Stimulated activated CD8-positive, alpha-beta memory T cell treated with anti-CD3 and anti-CD28 coated beads, Interleukin-15, amount 100 ng/mL, for 4 hours (primary cell): ENCODE measurements around the gene APEX1.

Experiments used
- DNase-seq, 2 donors: peaks; one replicate each; pipeline ENCODE4 v3.0.0-alpha.2; 2020; ENCODE audit warnings: low read depth in 2 of 2

The APEX1 gene

GRCh38 chr14:20454516-20455354 lies at the start of gene APEX1, which contains the start of gene OSGEP:
APEX1 (plus strand) TSS chr14:20455226; CDS start chr14:20455646, 420 bp downstream.
OSGEP (minus strand) TSS chr14:20454812; CDS start chr14:20454683, 129 bp downstream.
- peak; percentile 93 to 98 for DNase-seq

GRCh38 chr14:20409226-20409625 lies 45.8 kb upstream of the APEX1 start:
- no peak for DNase-seq

- no peak for DNase-seq
These were observed 42.6 kb upstream of the APEX1 start for GRCh38 chr14:20412411-20412810.

- peak; percentile 37 to 46 for DNase-seq
These were observed 41.9 kb upstream of the APEX1 start, which contains the start of gene TEP1 for GRCh38 chr14:20412876-20413743. TEP1 (minus strand) TSS chr14:20413501; CDS start chr14:20408439, 5,062 bp downstream.

- no peak for DNase-seq
These were observed 41.3 kb upstream of the APEX1 start for GRCh38 chr14:20413744-20414082.

GRCh38 chr14:20415782-20416206 lies 39.2 kb upstream of the APEX1 start:
- no peak for DNase-seq

GRCh38 chr14:20416223-20416622 lies 38.8 kb upstream of the APEX1 start:
- DNase-seq = no peak

- DNase-seq = no peak
These were observed 37.5 kb upstream of the APEX1 start for GRCh38 chr14:20417250-20418186.

GRCh38 chr14:20418501-20418909 lies 36.5 kb upstream of the APEX1 start:
- no peak for DNase-seq

- no peak for DNase-seq
These were observed 35.6 kb upstream of the APEX1 start for GRCh38 chr14:20419419-20419818.

- no peak for DNase-seq
These were observed 33.8 kb upstream of the APEX1 start for GRCh38 chr14:20421267-20421666.

- no peak for DNase-seq
These were observed 32.1 kb upstream of the APEX1 start for GRCh38 chr14:20422886-20423285.

- DNase-seq = no peak
These were observed 30.2 kb upstream of the APEX1 start for GRCh38 chr14:20424851-20425250.

GRCh38 chr14:20427231-20428009 lies 27.6 kb upstream of the APEX1 start:
- DNase-seq = no peak

GRCh38 chr14:20428010-20428365 lies 27.0 kb upstream of the APEX1 start:
- no peak for DNase-seq

- DNase-seq = no peak
These were observed 26.2 kb upstream of the APEX1 start for GRCh38 chr14:20428802-20429201.

GRCh38 chr14:20429801-20430669 lies 25.0 kb upstream of the APEX1 start:
- DNase-seq = no peak

GRCh38 chr14:20434701-20435581 lies 20.1 kb upstream of the APEX1 start:
- no peak for DNase-seq
